Measurements from ENCODE around the gene AIG1. TPM values are rescaled to one million over a fixed set of nuclear protein-coding genes. Genes with fewer than 3 reads are reported as not detected.

Gene AIG1
- total RNA-seq, 1 donor from 2014 or later = 31.3 TPM

DNA sequence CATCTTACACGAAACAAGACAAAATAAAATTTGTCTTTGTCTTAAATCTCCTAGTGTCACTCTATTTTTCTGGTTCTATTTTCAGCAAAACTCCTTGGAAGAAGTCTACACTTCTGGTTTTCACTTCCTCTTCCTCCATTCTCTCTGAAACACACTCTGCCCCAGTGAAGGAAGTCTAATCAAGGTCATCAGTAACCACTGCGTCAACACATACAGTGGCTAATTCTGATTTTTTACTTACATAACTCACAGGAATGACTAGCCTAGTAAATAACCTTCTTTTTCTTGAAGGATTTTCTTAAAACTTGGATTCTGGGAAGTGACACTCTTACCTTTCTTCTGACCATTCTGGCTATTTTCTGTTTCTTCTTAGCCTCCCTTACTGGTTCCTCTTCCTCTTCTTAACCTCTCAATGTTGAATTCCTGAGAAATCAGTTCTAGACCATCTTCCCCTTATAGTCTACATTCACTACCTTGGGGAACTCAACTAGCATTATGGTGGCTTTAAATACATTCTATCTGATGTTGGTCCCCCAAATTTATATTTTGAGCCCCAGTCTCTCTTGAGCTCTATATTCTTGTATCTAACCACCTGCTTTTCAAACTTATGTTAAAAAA lies 37.5 kb downstream of the AIG1 start:
- no peak for DNase-seq (ENCODE audit: low spot score in 2 of 2, unreplicated experiment in 2 of 2)
- Mint-ChIP-seq H3K9me3 (no peaks in the 10 kb centered on the region), H3K4me1 (no peaks in the 10 kb centered on the region), H3K4me3 (no peak overlapping the region), H3K27me3 (ENCODE audit: low read depth) (no peaks in the 10 kb centered on the region), H3K27ac (no peak overlapping the region), H3K36me3 (no peaks in the 10 kb centered on the region)
- TF ChIP-seq CTCF (IDR thresholded peaks at IDR 0.05; ENCODE audit: unreplicated experiment) = no peak

- H3K27ac Mint-ChIP-seq = no peak overlapping the region
- H3K36me3 Mint-ChIP-seq = peaks cover 2% of the 10 kb centered on the region
- no peak for TF ChIP-seq CTCF (IDR thresholded peaks at IDR 0.05; ENCODE audit: unreplicated experiment)
- no peak overlapping the region for H3K4me3 Mint-ChIP-seq
- DNase-seq (ENCODE audit: low spot score in 2 of 2, unreplicated experiment in 2 of 2) = no peak
- no peaks in the 10 kb centered on the region for H3K9me3 Mint-ChIP-seq
- no peaks in the 10 kb centered on the region for H3K4me1 Mint-ChIP-seq
- H3K27me3 Mint-ChIP-seq (ENCODE audit: low read depth) = no peaks in the 10 kb centered on the region
These were observed 39.0 kb downstream of the AIG1 start for GRCh38 chr6:143099647-143100046.

DNA sequence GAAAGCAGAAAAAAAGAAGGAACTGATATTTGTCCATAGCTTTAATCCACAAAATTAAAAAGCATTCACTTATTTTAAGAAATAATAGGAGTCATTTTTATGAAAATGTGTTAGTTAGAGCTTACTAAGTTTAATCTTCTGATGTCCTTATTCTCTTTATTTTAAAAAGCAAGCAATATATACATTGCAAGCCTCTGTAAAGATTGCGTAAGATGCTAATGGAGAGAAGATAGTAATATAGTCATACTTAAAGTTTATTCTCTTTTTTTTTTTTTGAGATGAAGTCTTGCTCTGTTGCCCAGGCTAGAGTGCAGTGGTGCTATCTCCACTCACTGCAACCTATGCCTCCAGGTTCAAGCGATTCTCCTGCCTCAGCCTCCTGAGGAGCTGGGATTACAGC lies 39.7 kb downstream of the AIG1 start:
- Mint-ChIP-seq H3K36me3 (peaks cover 2% of the 10 kb centered on the region), H3K27me3 (ENCODE audit: low read depth) (no peaks in the 10 kb centered on the region), H3K27ac (no peak overlapping the region), H3K4me1 (no peaks in the 10 kb centered on the region), H3K4me3 (no peak overlapping the region), H3K9me3 (no peaks in the 10 kb centered on the region)
- no peak for TF ChIP-seq CTCF (IDR thresholded peaks at IDR 0.05; ENCODE audit: unreplicated experiment)
- DNase-seq (ENCODE audit: low spot score in 2 of 2, unreplicated experiment in 2 of 2) = no peak

GRCh38 chr6:143103916-143104315 lies 43.2 kb downstream of the AIG1 start:
- no peak for TF ChIP-seq CTCF (IDR thresholded peaks at IDR 0.05; ENCODE audit: unreplicated experiment)
- no peak for DNase-seq (ENCODE audit: low spot score in 2 of 2, unreplicated experiment in 2 of 2)
- Mint-ChIP-seq H3K4me3 (no peak overlapping the region), H3K27ac (no peak overlapping the region), H3K9me3 (no peaks in the 10 kb centered on the region), H3K36me3 (peaks cover 5% of the 10 kb centered on the region), H3K27me3 (ENCODE audit: low read depth) (no peaks in the 10 kb centered on the region), H3K4me1 (peaks cover 6% of the 10 kb centered on the region)

DNA sequence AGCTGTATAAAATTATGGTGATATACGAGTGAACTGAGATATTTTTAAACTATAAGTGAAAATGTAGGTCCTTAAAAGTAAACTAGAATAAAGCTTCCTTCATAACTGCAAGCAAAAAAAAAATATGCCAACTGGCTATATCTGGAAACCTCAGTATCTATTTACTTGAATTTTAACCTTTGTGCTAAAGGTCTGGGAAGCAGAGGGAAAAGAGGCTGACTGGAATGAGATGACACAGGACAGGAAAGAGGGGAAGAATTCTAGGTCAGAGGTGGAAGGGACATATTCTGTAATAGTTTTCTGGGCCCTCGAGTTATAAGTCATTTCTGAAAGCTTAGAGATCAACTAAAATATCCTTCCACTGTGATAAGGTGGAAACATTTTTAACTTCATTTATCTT lies 46.8 kb downstream of the AIG1 start:
- H3K9me3 Mint-ChIP-seq = no peaks in the 10 kb centered on the region
- peaks cover 5% of the 10 kb centered on the region for H3K36me3 Mint-ChIP-seq
- H3K27me3 Mint-ChIP-seq (ENCODE audit: low read depth) = no peaks in the 10 kb centered on the region
- no peak overlapping the region for H3K27ac Mint-ChIP-seq
- peaks cover 6% of the 10 kb centered on the region for H3K4me1 Mint-ChIP-seq
- no peak for DNase-seq (ENCODE audit: low spot score in 2 of 2, unreplicated experiment in 2 of 2)
- TF ChIP-seq CTCF (IDR thresholded peaks at IDR 0.05; ENCODE audit: unreplicated experiment) = no peak
- no peak overlapping the region for H3K4me3 Mint-ChIP-seq
